GM12874 (cell line): ENCODE measurements around the gene SDK1.
A peak's percentile ranks its signal among the peaks of the same experiment; 100 is the strongest.

ENCODE experiments used
- TF ChIP-seq, protein P1 (sequence below): IDR thresholded peaks from 2 replicates; pipeline ENCODE4 v1.5.1; 2011; ENCODE audit warnings: low read depth, mild to moderate bottlenecking, control low read depth, low read length, moderate library complexity; ENCODE audit not compliant: insufficient read depth

SDK1 gene

GRCh38 chr7:3893151-3893788 is 592.2 kb downstream of the SDK1 start:
- TF ChIP-seq, protein P1, sequence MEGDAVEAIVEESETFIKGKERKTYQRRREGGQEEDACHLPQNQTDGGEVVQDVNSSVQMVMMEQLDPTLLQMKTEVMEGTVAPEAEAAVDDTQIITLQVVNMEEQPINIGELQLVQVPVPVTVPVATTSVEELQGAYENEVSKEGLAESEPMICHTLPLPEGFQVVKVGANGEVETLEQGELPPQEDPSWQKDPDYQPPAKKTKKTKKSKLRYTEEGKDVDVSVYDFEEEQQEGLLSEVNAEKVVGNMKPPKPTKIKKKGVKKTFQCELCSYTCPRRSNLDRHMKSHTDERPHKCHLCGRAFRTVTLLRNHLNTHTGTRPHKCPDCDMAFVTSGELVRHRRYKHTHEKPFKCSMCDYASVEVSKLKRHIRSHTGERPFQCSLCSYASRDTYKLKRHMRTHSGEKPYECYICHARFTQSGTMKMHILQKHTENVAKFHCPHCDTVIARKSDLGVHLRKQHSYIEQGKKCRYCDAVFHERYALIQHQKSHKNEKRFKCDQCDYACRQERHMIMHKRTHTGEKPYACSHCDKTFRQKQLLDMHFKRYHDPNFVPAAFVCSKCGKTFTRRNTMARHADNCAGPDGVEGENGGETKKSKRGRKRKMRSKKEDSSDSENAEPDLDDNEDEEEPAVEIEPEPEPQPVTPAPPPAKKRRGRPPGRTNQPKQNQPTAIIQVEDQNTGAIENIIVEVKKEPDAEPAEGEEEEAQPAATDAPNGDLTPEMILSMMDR: no peak

DNA sequence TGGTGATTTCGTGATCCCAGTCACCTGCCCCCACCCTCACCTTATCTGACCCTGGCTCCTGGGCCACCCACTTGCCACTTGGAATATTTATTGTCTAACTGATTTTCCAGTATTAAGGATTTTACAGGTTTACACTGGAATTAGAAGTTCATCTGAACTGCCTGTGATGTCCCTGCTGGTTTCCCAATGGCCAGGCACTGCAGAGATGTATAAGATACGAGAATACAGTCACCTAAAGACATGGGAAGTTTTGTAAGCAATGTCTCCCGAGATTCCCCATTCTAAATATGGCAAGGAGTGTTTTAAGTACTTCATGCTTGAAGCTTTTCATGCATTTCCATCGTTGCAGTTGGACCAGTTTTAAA is 592.7 kb downstream of the SDK1 start:
- TF ChIP-seq, protein P1: no peak

DNA sequence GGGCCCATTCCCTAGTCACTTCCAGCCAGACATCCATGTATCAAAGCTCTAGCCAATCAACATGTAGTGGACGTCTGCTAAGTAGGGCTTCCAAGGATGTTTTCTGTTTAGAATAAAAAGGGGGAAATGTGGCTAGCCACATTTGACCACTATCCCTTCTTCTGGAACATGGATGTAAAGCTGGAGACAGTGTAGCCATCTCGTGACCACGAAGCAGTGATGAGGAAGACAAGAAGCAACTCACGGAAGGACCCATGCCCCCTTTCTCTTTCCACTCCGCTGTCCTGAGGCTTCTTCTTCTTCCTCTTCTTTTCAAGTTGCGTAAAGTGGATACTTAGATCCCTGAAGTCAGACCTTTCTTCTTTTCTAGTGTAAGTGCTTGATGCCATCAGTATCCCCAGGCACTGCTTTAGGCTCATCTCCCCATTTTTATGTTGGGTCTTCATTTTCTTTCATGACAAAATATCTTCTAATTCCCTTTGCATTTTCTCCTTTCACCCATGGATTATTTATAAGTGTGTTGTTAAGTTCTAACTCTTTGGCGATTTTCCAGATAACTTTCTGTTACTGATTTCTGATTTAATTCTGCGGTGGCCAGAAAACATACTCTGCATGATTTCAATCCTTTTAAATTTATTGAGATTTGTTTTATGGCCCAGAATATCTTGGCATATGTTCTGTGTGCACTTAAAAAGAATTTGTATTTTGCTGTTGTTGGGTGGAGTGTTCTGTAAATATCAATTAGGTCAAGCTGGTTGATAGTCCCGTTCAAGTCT is 594.5 kb downstream of the SDK1 start:
- TF ChIP-seq, protein P1: no peak

DNA sequence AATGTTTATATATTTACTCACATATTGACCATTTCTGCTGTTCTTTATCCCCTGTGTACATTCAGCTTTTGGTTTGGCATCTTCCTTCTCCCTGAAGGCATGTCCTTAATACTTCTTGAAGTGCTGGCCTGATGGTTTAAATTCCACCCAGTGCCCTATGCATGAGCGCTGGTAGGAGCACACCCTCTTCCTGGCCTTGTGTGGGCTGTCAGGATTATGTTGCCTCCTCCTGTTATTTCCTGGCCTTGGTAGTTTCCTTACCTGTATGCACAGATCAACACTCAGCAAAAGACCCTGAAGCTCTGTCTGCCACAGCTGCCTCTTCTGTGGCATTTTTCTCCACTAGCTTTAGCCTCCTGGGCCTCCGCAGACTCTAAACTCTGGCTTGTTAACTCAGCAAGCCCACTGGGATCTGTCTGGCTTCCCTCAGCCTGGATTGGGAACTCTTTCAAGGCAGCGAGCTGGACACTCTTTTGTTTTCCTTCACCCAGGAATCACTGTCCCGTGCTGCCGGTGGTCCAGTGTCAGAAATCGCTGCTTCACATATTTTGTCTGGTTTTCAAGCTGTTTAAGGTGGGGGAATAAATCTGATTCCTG is 595.2 kb downstream of the SDK1 start:
- TF ChIP-seq, protein P1: no peak

DNA sequence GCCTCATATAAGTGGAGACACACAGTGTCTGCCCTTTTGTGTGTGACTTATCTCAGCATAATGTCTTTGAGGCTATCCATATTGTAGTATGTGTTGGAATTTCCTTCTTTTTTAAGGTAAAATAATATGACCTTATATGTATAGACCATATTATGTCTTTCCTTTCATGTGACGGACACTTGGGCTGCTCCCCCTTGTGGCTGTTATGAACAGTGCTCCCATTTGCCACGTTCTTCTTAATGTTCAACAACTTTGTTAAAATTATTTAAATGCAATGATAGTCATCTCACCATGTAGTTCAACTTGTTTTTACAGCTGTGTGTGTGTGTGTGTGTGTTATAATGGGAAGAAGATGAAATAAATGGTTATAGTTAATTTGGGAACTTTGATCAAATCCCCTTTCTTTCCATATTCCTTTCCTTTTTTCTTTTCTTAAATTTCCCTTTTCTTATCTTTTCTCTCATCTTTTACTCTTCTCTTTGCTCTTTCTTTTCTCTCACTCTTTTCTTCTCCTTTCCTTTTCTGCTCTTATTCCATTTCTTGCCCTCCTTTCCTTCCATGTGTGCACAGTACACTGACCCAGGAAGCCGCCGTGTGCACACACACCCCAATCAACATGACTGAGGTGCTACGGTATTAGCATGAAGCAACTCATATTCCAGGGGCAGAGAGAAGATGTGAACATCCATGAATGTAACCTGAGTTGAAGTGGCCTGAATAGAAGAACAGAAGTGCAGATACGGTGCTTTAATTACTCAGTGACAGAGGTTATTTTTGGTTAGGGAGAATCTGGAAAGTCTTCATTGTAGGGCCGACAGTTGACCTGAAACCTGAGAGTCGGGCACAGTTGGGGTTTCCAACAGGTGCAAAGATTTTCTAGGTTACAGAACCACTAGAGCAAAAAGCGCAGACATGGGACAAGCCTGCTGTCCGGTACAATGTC is 596.6 kb downstream of the SDK1 start:
- TF ChIP-seq, protein P1: peak; percentile 38; the same call in 1 of the 2 replicates

DNA sequence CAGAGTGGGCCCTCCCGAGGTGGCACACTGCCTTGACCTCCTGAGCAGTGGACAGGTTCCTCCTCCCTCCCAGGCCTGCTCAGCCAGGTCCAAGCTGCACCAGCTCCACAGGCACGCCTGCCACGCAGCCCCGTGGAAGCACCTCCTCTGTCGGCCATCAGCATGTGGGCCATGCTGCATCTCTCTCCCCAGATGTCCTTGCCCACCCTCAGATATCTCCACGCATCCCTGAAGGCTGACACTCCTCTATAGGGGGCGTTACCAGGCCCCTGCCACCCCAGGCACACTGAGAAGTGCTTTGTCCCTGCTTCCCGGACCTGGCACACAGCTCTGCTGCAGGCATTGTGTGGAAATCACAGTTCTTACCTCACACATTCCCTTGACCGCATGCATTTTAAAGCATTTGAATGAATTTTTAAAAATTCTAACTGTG is 598.5 kb downstream of the SDK1 start:
- TF ChIP-seq, protein P1: no peak
